GM19324 (cell line): ENCODE data around the gene PANX2.
"Not testable (repeated sequence)": the region's sequence is repeated elsewhere in the genome, so short reads cannot be mapped to it uniquely, and the experiment has no call there.

Experiments used
- ATAC-seq: cut with Tn5 transposase; IDR thresholded peaks from one replicate; pipeline ENCODE4 v1.9.1; 2021; ENCODE audit warnings: mild to moderate bottlenecking, moderate library complexity; ENCODE audit not compliant: unreplicated experiment, low FRiP score

PANX2 gene

GRCh38 chr22:50170453-50171318 is at the start of gene PANX2:
PANX2 (plus strand) TSS chr22:50170731; CDS start chr22:50170731, 0 bp downstream.
- ATAC-seq, result no peak

GRCh38 chr22:50121202-50121740 is 49.3 kb upstream of the PANX2 start:
- no peak for ATAC-seq

GRCh38 chr22:50123119-50123518 is 47.4 kb upstream of the PANX2 start:
- ATAC-seq, result no peak

GRCh38 chr22:50125029-50125428 is 45.5 kb upstream of the PANX2 start:
- no peak for ATAC-seq

- ATAC-seq, result no peak
These were observed 41.3 kb upstream of the PANX2 start for GRCh38 chr22:50129121-50129736.

GRCh38 chr22:50131894-50132293 is 38.6 kb upstream of the PANX2 start:
- ATAC-seq, result no peak

GRCh38 chr22:50134481-50134880 is 36.0 kb upstream of the PANX2 start:
- ATAC-seq, result no peak

- no peak for ATAC-seq
These were observed 33.9 kb upstream of the PANX2 start for GRCh38 chr22:50136581-50137015.

GRCh38 chr22:50137277-50137676 is 33.3 kb upstream of the PANX2 start:
- not testable (repeated sequence) for ATAC-seq

GRCh38 chr22:50138041-50138440 is 32.5 kb upstream of the PANX2 start:
- ATAC-seq, result no peak

- ATAC-seq, result no peak
These were observed 31.5 kb upstream of the PANX2 start for GRCh38 chr22:50138988-50139387.

- ATAC-seq, result no peak
These were observed 30.6 kb upstream of the PANX2 start for GRCh38 chr22:50139843-50140415.

- ATAC-seq, result no peak
These were observed 29.9 kb upstream of the PANX2 start for GRCh38 chr22:50140615-50141014.

GRCh38 chr22:50141462-50141861 is 29.1 kb upstream of the PANX2 start:
- no peak for ATAC-seq

- no peak for ATAC-seq
These were observed 28.6 kb upstream of the PANX2 start for GRCh38 chr22:50141891-50142363.

GRCh38 chr22:50143096-50143495 is 27.4 kb upstream of the PANX2 start:
- no peak for ATAC-seq

GRCh38 chr22:50144005-50144614 is 26.4 kb upstream of the PANX2 start:
- no peak for ATAC-seq

- ATAC-seq, result no peak
These were observed 24.7 kb upstream of the PANX2 start for GRCh38 chr22:50145721-50146438.

GRCh38 chr22:50146439-50147238 is 23.9 kb upstream of the PANX2 start:
- ATAC-seq, result no peak
